ENCODE measurements around the gene SLC12A7. TPM values are rescaled to one million over a fixed set of nuclear protein-coding genes. Genes with fewer than 3 reads are reported as not detected.

Gene SLC12A7
- total RNA-seq, 1 experiment from 2014 or later: 207 TPM

GRCh38 chr5:1005904-1006655 lies 105.8 kb downstream of the SLC12A7 start:
- Histone ChIP-seq H3K4me1 (replicated peaks; ENCODE audit: insufficient read depth) (peaks cover 4% of the 10 kb centered on the region; the same call in 1 of the 2 replicates), H3K4me3 (no peak overlapping the region), H3K9me3 (ENCODE audit: insufficient read depth, low read depth) (no peaks in the 10 kb centered on the region), H4K20me1 (ENCODE audit: insufficient read depth) (no peaks in the 10 kb centered on the region), H3K4me2 (no peak overlapping the region), H3K79me2 (ENCODE audit: low read depth) (no peaks in the 10 kb centered on the region), H2AFZ (no peak overlapping the region), H3K27ac (no peak overlapping the region), H3F3A (ENCODE audit: insufficient read depth, low read depth) (peaks cover 19% of the 10 kb centered on the region; the same call in 1 of the 2 replicates), H3K9me2 (ENCODE audit: insufficient read depth) (no peaks in the 10 kb centered on the region), H3K27me3 (ENCODE audit: insufficient read depth, low read depth) (peaks cover 73% of the 10 kb centered on the region), H3K36me3 (ENCODE audit: low read depth) (no peaks in the 10 kb centered on the region)
- TF ChIP-seq EZH2 (IDR thresholded peaks at IDR 0.05; ENCODE audit: low read depth): no peak
- TF ChIP-seq, protein P1, sequence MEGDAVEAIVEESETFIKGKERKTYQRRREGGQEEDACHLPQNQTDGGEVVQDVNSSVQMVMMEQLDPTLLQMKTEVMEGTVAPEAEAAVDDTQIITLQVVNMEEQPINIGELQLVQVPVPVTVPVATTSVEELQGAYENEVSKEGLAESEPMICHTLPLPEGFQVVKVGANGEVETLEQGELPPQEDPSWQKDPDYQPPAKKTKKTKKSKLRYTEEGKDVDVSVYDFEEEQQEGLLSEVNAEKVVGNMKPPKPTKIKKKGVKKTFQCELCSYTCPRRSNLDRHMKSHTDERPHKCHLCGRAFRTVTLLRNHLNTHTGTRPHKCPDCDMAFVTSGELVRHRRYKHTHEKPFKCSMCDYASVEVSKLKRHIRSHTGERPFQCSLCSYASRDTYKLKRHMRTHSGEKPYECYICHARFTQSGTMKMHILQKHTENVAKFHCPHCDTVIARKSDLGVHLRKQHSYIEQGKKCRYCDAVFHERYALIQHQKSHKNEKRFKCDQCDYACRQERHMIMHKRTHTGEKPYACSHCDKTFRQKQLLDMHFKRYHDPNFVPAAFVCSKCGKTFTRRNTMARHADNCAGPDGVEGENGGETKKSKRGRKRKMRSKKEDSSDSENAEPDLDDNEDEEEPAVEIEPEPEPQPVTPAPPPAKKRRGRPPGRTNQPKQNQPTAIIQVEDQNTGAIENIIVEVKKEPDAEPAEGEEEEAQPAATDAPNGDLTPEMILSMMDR (conservative IDR thresholded peaks at IDR 0.05): no peak
- no TSS peak for BruUV-seq (replicated peaks)
- peak in 1 of 2 experiments; percentile 7 for DNase-seq
- POLR2A ChIA-PET (ENCODE audit: unreplicated experiment): no interaction called here
- intact Hi-C loops (cut with micrococcal nuclease; ENCODE audit: unreplicated experiment): no loop called here
- CTCF ChIA-PET: interaction anchor here (0.9 to 1.0 kb wide), 2 partner anchors 16 to 82 kb away, joined by 3 read pairs; no protein-coding TSS in a partner anchor

- Histone ChIP-seq H3F3A (ENCODE audit: insufficient read depth, low read depth) (peaks cover 19% of the 10 kb centered on the region; the same call in 1 of the 2 replicates), H3K4me3 (no peak overlapping the region), H3K9me3 (ENCODE audit: insufficient read depth, low read depth) (no peaks in the 10 kb centered on the region), H3K27ac (no peak overlapping the region), H3K27me3 (ENCODE audit: insufficient read depth, low read depth) (peaks cover 72% of the 10 kb centered on the region), H3K4me1 (replicated peaks; ENCODE audit: insufficient read depth) (peaks cover 4% of the 10 kb centered on the region; the same call in 1 of the 2 replicates), H3K79me2 (ENCODE audit: low read depth) (no peaks in the 10 kb centered on the region), H4K20me1 (ENCODE audit: insufficient read depth) (no peaks in the 10 kb centered on the region), H3K4me2 (peak overlapping the region; percentile 54; the same call in 1 of the 2 replicates), H3K36me3 (ENCODE audit: low read depth) (no peaks in the 10 kb centered on the region), H3K9me2 (ENCODE audit: insufficient read depth) (no peaks in the 10 kb centered on the region), H2AFZ (no peak overlapping the region)
- ChIA-PET CTCF (interaction anchor here (0.5 to 0.9 kb wide), 4 partner anchors 14 to 640 kb away, joined by 3 to 7 read pairs (median 4); no protein-coding TSS in a partner anchor), POLR2A (ENCODE audit: unreplicated experiment) (no interaction called here)
- DNase-seq: no peak
- TF ChIP-seq, protein P1 (conservative IDR thresholded peaks at IDR 0.05): no peak
- no peak for TF ChIP-seq EZH2 (IDR thresholded peaks at IDR 0.05; ENCODE audit: low read depth)
- intact Hi-C loops (cut with micrococcal nuclease; ENCODE audit: unreplicated experiment): no loop called here
- BruUV-seq (replicated peaks): no TSS peak
Measured at GRCh38 chr5:1005249-1005851, 106.5 kb downstream of the SLC12A7 start.

DNA sequence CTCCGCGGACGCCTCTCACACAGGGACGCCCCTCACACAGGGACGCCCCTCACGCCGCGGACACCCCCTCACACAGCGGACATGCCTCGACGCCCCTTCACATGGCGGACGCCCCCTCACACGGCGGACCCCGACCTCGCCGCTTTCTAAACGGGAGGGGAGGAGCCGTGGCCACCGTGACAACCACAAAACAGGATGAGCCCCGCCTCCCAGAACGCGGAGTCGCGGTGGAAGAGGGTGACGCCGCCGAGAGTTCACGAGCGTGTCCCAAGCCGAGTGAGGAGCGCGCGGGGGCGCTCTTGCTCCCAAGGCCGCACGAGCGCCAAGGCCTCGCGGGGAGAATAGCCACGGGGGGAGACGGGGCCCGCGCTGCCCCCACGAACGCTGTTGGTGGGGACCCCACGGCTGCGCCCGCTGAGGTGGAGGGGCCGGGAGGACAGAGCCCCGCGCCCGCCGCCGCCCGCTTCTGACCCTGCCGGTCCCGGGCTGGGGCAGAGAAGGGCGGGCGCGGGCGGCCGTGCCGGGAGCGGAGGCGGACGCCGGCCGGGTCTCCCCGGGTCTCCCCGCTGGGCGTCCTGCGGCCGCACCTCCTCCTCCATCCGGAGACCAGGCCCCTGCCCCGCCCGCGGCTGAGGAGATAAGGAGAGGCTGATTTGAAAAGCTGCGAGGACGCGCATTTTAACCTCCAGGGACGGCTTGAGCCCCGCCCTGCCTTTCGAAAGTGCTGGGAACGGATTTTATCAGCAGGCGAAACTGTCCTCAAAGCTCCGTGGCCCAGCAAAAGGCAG lies 107.2 kb downstream of the SLC12A7 start:
- peaks cover 4% of the 10 kb centered on the region; the same call in 1 of the 2 replicates for H3K4me1 ChIP-seq (replicated peaks; ENCODE audit: insufficient read depth)

More for the DNA sequence above, 107.2 kb downstream of the SLC12A7 start:
- Histone ChIP-seq H3K9me2 (ENCODE audit: insufficient read depth) (no peaks in the 10 kb centered on the region), H2AFZ (no peak overlapping the region), H3K27ac (no peak overlapping the region), H3K4me3 (peak overlapping the region; percentile 32; the same call in 1 of the 2 replicates), H3K27me3 (ENCODE audit: insufficient read depth, low read depth) (peaks cover 72% of the 10 kb centered on the region), H4K20me1 (ENCODE audit: insufficient read depth) (no peaks in the 10 kb centered on the region), H3K79me2 (ENCODE audit: low read depth) (no peaks in the 10 kb centered on the region), H3F3A (ENCODE audit: insufficient read depth, low read depth) (peaks cover 19% of the 10 kb centered on the region; the same call in 1 of the 2 replicates), H3K36me3 (ENCODE audit: low read depth) (no peaks in the 10 kb centered on the region), H3K9me3 (ENCODE audit: insufficient read depth, low read depth) (no peaks in the 10 kb centered on the region), H3K4me2 (peak overlapping the region; percentile 54; the same call in 1 of the 2 replicates)
- CTCF ChIA-PET: interaction anchor here (0.5 to 0.8 kb wide), 3 partner anchors 14 to 639 kb away, joined by 3 to 7 read pairs (median 5); no protein-coding TSS in a partner anchor
- no TSS peak for BruUV-seq (replicated peaks)
- POLR2A ChIA-PET (ENCODE audit: unreplicated experiment): no interaction called here
- 0 out of 2 replicates have a peak, but pooled peaks have one; percentile 86 for TF ChIP-seq EZH2 (IDR thresholded peaks at IDR 0.05; ENCODE audit: low read depth)
- TF ChIP-seq, protein P1 (conservative IDR thresholded peaks at IDR 0.05): no peak; the same call in 1 of the 2 replicates
- intact Hi-C loops (cut with micrococcal nuclease; ENCODE audit: unreplicated experiment): no loop called here
- DNase-seq: peak in 1 of 2 experiments; percentile 57

Data from PC-9 (cell line).